HCT116 (cell line): ENCODE data around the gene BMP7. TPM values are rescaled to one million over a fixed set of nuclear protein-coding genes. Genes with fewer than 3 reads are reported as not detected.

Experiments used
- ATAC-seq: fragments of 200-7000 bp; cut with Tn5 transposase; 2 replicates; pipeline ENCODE4 v1.9.1; 2020; ENCODE audit warnings: mild to moderate bottlenecking, moderate library complexity
- BruUV-seq: library from RNA; stranded (reverse); fragments of 400-500 nt; replicated peaks from 2 replicates; lab custom pipeline; 2021; lab: Mats Ljungman, UMichigan
- CTCF ChIA-PET: fragments of 300-600 bp; sonication (Branson Sonifier 250); formaldehyde crosslinking; loops from one replicate; lab custom pipeline; 2021; ENCODE audit warnings: antibody characterized with exemption; lab: Charles Lee
- POLR2A ChIA-PET: fragments of 300-600, 350-600 bp; sonication (Branson Sonifier 250); formaldehyde crosslinking; loops from one replicate; lab custom pipeline; 2021; ENCODE audit warnings: antibody characterized with exemption; lab: Charles Lee
- RAD21 ChIA-PET, 2 experiments: fragments of 300-600 bp; sonication (Branson Sonifier 250); formaldehyde crosslinking; loops; one replicate each; lab custom pipeline; 2023; ENCODE audit warnings: low total read pairs in 2 of 2; ENCODE audit not compliant: uncharacterized antibody in 2 of 2, unreplicated experiment in 2 of 2, low non-redundant PET in 1 of 2; lab: Charles Lee
- DNase-seq: peaks from one replicate; pipeline ENCODE4 v3.0.0-alpha.2; 2010; ENCODE audit warnings: low read depth, low spot score
- H2AFZ ChIP-seq: fragments of 200-600 bp; shearing (Covaris generic), sonication (generic); 2 replicates; pipeline ENCODE4 v1.6.1; 2017; ENCODE audit warnings: low read depth, mixed run types, mixed read lengths, antibody characterized with exemption, low read length; ENCODE audit not compliant: poor library complexity, severe bottlenecking
- H3K27ac ChIP-seq: 2 replicates; pipeline ENCODE4 v1.5.1; 2012; ENCODE audit warnings: low read depth, low read length
- H3K27me3 ChIP-seq: fragments of 200-600 bp; sonication (generic); 2 replicates; pipeline ENCODE4 v1.6.1; 2016; ENCODE audit warnings: mixed run types, low read length, mixed read lengths; ENCODE audit not compliant: insufficient read depth
- H3K36me3 ChIP-seq, 2 experiments: fragments of 200-500 bp in 1 of 2; fragments of 200-600 bp in 1 of 2; sonication (Bioruptor generic) in 1 of 2; sonication (generic) in 1 of 2; 2 replicates each; pipeline versions ENCODE4 v1.5.1 to v1.6.1; 2014 to 2016; ENCODE audit warnings: low read length in 2 of 2, inconsistent platforms in 1 of 2, mixed read lengths in 1 of 2, mixed run types in 1 of 2; ENCODE audit not compliant: insufficient read depth in 2 of 2, control insufficient read depth in 1 of 2
- H3K4me1 ChIP-seq, 2 experiments: fragments of 200-600 bp in 1 of 2; sonication (generic) in 1 of 2; 2 replicates each; pipeline versions ENCODE4 v1.5.1 to v1.6.1; 2012 to 2017; ENCODE audit warnings: low read length in 2 of 2, inconsistent platforms in 1 of 2, mild to moderate bottlenecking in 1 of 2, mixed read lengths in 1 of 2, mixed run types in 1 of 2, moderate library complexity in 1 of 2; ENCODE audit not compliant: insufficient read depth in 2 of 2, control insufficient read depth in 1 of 2
- H3K4me2 ChIP-seq: fragments of 200-600 bp; sonication (generic); 2 replicates; pipeline ENCODE4 v1.6.1; 2017; ENCODE audit warnings: mixed run types, low read length, mixed read lengths
- H3K4me3 ChIP-seq, 2 experiments: fragments of 200-600 bp in 1 of 2; sonication (generic) in 1 of 2; replicated peaks in 1 of 2; 2 replicates each; pipeline ENCODE4 v1.5.1; 2011 to 2016; ENCODE audit warnings: low read length in 2 of 2, control low read depth in 1 of 2, low read depth in 1 of 2, mild to moderate bottlenecking in 1 of 2, mixed read lengths in 1 of 2, mixed run types in 1 of 2
- H3K79me2 ChIP-seq: fragments of 200-600 bp; sonication (generic); 2 replicates; pipeline ENCODE4 v1.6.1; 2017; ENCODE audit warnings: mild to moderate bottlenecking, mixed run types, low read length, moderate library complexity, mixed read lengths; ENCODE audit not compliant: insufficient read depth
- H3K9ac ChIP-seq: fragments of 200-600 bp; sonication (generic); 2 replicates; pipeline ENCODE4 v1.6.1; 2016; ENCODE audit warnings: low read length, mixed read lengths
- H3K9me2 ChIP-seq: fragments of 200-600 bp; sonication (generic), shearing (Covaris generic); 2 replicates; pipeline ENCODE4 v1.6.1; 2017; ENCODE audit warnings: mixed run types, mild to moderate bottlenecking, moderate library complexity; ENCODE audit not compliant: insufficient read depth
- H3K9me3 ChIP-seq, 2 experiments: fragments of 200-500 bp in 1 of 2; fragments of 200-600 bp in 1 of 2; sonication (Bioruptor generic) in 1 of 2; sonication (generic) in 1 of 2; 2 replicates each; pipeline ENCODE4 v1.6.1; 2014 to 2017; ENCODE audit warnings: low read length in 2 of 2, mixed read lengths in 2 of 2, inconsistent platforms in 1 of 2, low read depth in 1 of 2, mild to moderate bottlenecking in 1 of 2, mixed run types in 1 of 2, moderate library complexity in 1 of 2; ENCODE audit not compliant: control insufficient read depth in 1 of 2, insufficient read depth in 1 of 2
- H4K20me1 ChIP-seq: fragments of 200-600 bp; sonication (generic), shearing (Covaris generic); 2 replicates; pipeline ENCODE4 v1.6.1; 2017; ENCODE audit warnings: mixed run types, mild to moderate bottlenecking, moderate library complexity; ENCODE audit not compliant: insufficient read depth
- ATF3 ChIP-seq: IDR thresholded peaks from 2 replicates; pipeline ENCODE4 v1.6.1; 2012
- CBX3 ChIP-seq: IDR thresholded peaks from 2 replicates; pipeline ENCODE4 v1.6.1; 2012; ENCODE audit warnings: low read depth
- CEBPB ChIP-seq: IDR thresholded peaks from 2 replicates; pipeline ENCODE4 v1.6.1; 2012; ENCODE audit warnings: low read depth
- EGR1 ChIP-seq: IDR thresholded peaks from 2 replicates; pipeline ENCODE4 v1.6.1; 2012; ENCODE audit warnings: low read depth
- EZH2 ChIP-seq: fragments of 200-600 bp; sonication (generic); IDR thresholded peaks from 2 replicates; pipeline ENCODE4 v1.6.1; 2017; ENCODE audit warnings: antibody characterized with exemption, mixed run types
- FOSL1 ChIP-seq: IDR thresholded peaks from 2 replicates; pipeline ENCODE4 v1.6.1; 2012; ENCODE audit warnings: low read depth
- MAX ChIP-seq: IDR thresholded peaks from 2 replicates; pipeline ENCODE4 v1.6.1; 2012
- POLR2AphosphoS5 ChIP-seq: IDR thresholded peaks from 2 replicates; pipeline ENCODE4 v1.6.1; 2011; ENCODE audit warnings: mild to moderate bottlenecking, low read depth, low read length, moderate library complexity
- REST ChIP-seq: IDR thresholded peaks from 2 replicates; pipeline ENCODE4 v1.6.1; 2012; ENCODE audit warnings: low read depth
- ZBTB33 ChIP-seq: IDR thresholded peaks from 2 replicates; pipeline ENCODE4 v1.6.1; 2011; ENCODE audit warnings: mild to moderate bottlenecking, low read length, moderate library complexity; ENCODE audit not compliant: insufficient replicate concordance; ENCODE audit errors: extremely low read depth
- ZFX ChIP-seq: fragments of 450-650 bp; IDR thresholded peaks from 2 replicates; pipeline ENCODE4 v1.6.1; 2017
- ZNF274 ChIP-seq: fragments of 200-500 bp; sonication (Bioruptor generic); IDR thresholded peaks from 2 replicates; pipeline ENCODE4 v1.6.1; 2014; ENCODE audit warnings: mild to moderate bottlenecking, low read depth, low read length, inconsistent platforms
- intact Hi-C: fragments of 100-400 bp; cut with micrococcal nuclease; formaldehyde crosslinking; loops from 2 replicates; pipeline ENCODE4 v1.10.0; 2022
- total RNA-seq: library from RNA; stranded (reverse); gene quantifications from one replicate; pipeline ENCODE4 v1.2.1, GENCODE V29; 2021; ENCODE audit not compliant: unreplicated experiment

BMP7 gene
- total RNA-seq, 1 experiment from 2014 or later: 7.0 TPM

GRCh38 chr20:57131077-57131476 is 135.4 kb downstream of the BMP7 start:
- no peaks in the 10 kb centered on the region for H3K36me3 ChIP-seq
- no peaks in the 10 kb centered on the region for H4K20me1 ChIP-seq
- H3K9me2 ChIP-seq: no peaks in the 10 kb centered on the region
- no peaks in the 10 kb centered on the region for H3K9me3 ChIP-seq
- no TSS peak for BruUV-seq
- no peak overlapping the region for H3K4me2 ChIP-seq
- no peaks in the 10 kb centered on the region for H3K79me2 ChIP-seq
- no peak overlapping the region for H3K9ac ChIP-seq
- CTCF ChIA-PET: no interaction called here
- intact Hi-C loops: no loop called here
- no peak for TF ChIP-seq MAX
- no peak for TF ChIP-seq EZH2
- no peak for TF ChIP-seq CBX3
- no peak for TF ChIP-seq ZNF274
- no peak for TF ChIP-seq ZBTB33
- TF ChIP-seq POLR2AphosphoS5: no peak
- TF ChIP-seq ZFX: no peak
- no peak for TF ChIP-seq REST
- no peak for TF ChIP-seq FOSL1
- no peak for TF ChIP-seq ATF3
- no peak for TF ChIP-seq EGR1
- no peak for TF ChIP-seq CEBPB
- H3K4me3 ChIP-seq: no peak overlapping the region
- DNase-seq (no peak), ATAC-seq (no peak)
- RAD21 ChIA-PET: no interaction called here
- POLR2A ChIA-PET: no interaction called here
- H3K27me3 ChIP-seq: 0 out of 2 replicates have a peak, but pooled peaks cover 4% of the 10 kb centered on the region
- no peak overlapping the region for H2AFZ ChIP-seq
- H3K27ac ChIP-seq: no peak overlapping the region
- no peaks in the 10 kb centered on the region for H3K4me1 ChIP-seq
